Activated CD4-positive, alpha-beta T cell treated with anti-CD3 and anti-CD28 coated beads for 1 hour (primary cell): Measurements from ENCODE around the gene ATP2C1.
"Not testable (repeated sequence)": the region's sequence is repeated elsewhere in the genome, so short reads cannot be mapped to it uniquely, and the experiment has no call there.

Experiments used
- DNase-seq: peaks from one replicate; pipeline ENCODE4 v3.0.0-alpha.2; 2020

ATP2C1 gene

DNA sequence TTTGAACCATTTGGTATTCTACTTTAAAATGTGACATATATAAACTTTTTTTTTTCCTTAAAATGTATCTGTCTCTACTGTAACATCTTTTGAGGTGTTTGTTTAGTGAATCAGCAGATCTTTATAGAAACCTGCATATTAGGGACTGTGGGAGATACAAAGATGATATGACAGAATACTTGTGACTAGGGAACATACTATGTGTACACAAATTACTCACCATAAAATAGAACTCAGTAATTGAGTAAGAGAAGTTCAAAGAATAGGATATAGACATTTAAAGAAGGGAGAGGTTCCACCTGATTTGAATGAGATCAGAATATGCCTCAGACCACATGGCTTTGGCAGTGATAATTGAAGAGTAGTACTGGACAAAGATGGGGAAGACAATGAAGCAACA lies 47.9 kb downstream of the ATP2C1 start:
- no peak for DNase-seq

DNA sequence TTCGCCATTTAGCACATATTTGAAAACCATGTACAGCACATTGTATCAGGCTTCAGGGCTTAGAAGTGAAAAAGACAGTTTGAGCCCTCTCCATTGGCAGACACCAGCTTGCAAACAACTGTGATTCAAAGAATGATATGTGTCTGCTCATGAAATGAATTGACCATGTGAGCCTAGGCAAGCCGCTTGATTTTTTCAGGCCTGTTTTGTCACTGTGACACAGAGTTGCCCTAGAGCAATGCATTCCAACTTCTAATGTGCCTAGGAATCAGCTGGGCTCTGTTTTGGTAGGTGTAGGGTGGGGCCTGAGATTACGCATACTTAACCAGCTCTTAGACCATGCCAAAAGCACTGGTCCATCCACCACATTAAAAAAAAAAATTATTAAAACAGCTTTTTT lies 53.0 kb downstream of the ATP2C1 start:
- DNase-seq, result no peak

DNA sequence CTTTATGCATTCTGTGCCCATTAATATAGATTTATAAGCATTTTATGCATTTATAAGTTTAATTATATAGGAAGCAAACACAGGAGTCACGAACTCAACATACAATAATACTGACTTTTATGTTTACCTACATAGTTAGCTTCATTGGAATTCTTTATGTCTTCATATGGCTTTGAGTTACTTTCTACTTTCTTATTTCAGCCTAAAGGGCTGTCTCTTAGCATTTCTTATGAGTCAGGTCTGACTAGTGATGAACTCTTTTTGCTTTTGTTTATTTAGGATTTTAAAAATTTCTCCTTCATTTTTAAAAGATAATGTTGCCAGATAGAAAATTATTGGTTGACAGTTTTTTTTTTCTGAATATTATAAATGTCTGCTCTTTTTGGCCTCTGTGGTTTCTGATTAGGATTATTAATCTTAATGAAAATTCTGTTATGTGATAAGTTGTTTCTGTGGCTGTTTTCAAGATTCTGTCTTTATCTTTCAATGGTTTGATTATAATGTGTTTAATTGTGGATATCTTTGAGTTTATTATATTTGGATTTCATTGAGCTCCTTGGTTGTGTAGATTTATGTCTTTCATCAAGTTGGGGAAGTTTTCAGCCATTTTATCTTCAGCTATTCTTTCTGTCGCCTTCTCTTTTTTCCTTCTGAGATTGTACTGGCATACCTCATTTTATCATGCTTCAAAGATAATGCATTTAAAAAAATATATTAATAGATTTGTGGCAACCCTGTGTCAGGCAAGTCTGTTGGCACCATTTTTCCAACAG lies 54.3 kb downstream of the ATP2C1 start:
- no peak for DNase-seq

DNA sequence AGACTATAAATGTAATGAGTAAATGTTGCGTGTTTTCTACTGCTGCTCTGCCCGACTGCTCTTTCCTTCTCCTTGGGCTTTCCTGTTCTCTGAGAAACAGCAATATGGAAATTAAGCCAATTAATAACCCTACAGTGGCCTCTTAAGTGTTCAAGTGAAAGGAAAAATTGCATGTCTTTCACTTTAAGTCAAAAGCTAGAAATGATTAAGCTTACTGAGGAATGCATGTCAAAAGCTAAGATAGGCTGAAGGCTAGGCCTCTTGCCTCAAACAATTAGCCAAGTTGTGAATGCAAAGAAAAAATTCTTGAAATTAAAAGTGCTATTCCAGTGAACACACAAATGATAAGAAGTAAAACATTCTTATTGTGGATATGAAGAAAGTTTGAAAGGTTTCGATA lies 55.0 kb downstream of the ATP2C1 start:
- no peak for DNase-seq

DNA sequence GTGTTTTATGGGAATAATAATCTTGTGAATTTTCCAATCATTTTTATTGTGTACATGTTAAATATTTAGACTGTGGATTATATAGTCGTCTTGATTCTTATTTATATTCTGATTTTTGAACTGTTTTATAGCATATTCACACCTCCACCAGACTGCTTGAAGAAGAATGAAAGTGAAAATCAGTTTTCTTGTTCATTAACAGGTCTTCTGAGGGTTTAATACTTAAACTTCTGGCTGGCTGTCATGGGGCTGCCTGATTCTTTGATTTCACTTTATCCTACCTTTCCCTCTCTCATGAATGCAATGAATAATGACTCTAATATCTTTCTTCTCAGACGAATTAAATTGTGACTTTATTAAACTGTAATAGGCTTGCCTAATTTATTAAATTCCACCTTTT lies 56.2 kb downstream of the ATP2C1 start:
- no peak for DNase-seq

DNA sequence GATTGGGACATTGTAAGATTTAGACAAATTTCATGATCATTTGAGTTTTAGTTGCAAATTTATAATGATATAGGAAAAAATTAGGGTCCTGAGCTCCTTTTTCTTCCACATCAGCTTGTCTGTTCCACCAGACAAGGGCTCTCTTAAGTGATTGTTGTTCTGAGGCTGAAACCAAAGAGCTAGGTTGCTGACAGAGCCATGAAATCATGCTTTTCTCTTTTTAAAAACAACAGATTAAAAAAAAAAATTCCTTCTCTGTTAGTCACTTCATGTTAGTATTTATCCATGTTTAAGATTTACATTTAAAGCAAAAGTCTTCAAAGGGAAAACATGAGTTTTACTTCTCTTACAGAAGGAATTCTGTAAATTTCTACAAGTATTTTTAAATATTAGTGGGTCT lies 56.8 kb downstream of the ATP2C1 start:
- no peak for DNase-seq

DNA sequence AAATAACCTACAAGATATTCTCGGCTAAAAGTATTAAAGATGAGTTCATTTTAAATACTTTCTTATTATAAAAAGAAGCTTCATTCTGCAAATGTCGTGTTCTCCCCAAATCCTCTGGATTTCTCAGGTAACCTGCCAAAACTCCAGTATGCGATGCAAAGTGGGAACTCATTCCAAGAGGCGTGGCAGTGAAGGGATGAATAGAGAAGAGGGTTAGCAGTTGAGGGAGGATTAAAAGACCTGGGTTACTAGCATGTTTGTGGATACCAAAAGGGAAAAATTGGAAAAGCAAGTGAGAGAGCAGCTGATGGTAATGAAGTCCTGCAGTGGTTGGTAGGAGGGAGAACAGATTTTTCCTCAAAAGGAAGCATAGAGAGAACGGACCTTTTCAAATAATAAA lies 61.6 kb downstream of the ATP2C1 start:
- DNase-seq, result no peak

DNA sequence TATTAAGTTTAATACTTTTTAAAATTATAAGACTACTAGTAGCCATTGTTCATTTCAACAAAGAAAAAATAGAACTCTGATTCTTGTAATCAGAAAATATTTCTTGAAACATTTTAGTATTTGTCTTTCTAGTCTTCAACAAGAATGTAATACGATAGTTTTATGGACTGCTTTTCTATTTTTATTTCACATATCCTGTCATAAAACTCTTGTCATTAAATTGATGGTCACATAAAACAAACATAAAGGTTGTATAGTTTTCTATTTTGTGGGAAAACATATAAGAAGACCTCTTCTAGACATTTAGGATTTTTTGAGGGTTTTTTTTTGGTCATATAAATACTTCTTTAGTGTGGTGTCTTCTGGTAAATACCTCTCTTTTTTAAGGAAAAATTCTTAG lies 62.4 kb downstream of the ATP2C1 start:
- DNase-seq, result no peak

DNA sequence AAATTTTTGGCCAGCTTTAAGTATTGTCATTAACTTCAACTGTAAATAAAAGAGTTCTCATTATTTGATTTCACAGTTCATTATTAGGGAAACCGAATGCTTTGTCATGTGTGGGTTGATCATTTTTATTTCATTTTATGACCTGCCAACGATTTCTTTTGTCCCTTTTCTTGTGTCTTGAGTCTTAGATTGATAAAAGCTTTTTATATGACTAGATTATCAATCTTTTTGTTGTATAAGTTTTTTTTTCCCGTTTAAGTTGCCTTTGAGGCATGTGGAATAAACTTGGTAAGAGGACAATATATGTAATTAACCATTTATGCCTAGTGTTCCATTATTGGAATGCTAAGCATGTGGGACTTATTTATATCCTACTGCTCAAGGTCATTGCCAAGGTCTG lies 62.8 kb downstream of the ATP2C1 start:
- DNase-seq, result no peak

DNA sequence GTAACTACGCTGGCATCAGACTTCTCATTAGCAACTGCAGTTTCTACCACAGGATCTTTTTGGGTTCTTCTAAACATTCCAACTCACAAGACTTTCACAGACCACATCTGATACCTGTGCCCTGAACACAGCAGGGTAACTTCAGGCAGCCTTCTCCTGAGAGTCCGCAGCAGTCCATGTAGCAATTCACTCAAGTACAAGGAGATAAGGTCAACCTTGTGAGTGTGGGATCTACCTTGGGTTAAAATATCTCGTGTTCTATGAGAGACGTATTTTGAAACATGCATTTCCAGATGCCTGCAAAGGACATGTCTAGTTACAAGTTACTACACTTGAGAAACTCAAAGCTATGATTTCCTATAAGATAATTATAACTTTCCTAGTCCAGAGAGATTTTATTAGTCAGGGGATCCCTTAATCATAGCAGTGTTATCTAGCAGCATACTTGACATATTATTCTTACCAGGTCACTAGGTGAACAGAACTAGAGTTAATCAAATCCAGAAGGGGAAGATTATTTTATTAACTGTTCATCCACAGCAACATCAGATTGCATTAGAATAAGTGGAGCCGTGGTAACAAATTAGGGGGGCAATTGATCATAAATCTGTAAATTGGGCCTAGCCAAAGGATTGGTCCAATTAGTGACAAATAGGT lies 66.4 kb downstream of the ATP2C1 start:
- no peak for DNase-seq

DNA sequence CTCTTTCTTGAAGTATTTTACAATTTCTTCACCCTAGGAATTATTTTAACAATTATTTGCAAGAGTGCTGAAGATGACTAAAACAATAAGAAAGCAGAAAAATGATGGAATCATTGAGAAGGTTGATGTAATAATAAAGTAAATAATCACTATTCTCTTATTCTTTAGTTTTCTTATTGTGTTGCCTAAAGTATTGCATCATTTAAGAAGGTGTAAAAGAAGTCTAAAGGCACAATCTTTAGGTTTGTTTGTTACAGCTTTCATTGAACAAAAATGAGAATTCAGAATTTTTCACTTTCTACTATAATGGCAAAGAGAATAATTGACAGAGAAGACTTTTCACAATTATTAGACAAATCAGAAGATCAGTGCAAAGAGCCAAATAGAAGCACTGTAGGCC lies 67.6 kb downstream of the ATP2C1 start:
- DNase-seq, result no peak

DNA sequence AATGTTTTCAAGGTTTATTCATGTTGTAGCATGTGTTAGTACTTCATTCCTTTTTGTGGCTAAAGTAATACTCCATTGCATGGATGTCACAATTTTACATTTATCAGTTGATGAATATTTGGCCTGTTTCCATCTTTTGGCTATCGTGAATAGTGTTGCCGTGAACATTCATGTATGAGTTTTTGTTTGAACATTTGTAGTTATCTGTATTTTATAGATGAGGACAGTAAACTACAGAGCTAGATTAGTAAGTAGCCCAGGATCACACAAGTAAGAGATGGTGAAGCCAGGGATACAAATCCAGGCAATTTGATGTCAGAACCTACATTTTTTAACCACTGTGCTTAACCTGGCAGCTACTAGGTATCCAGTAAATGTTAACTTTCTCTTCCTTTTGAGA lies 69.6 kb downstream of the ATP2C1 start:
- no peak for DNase-seq

DNA sequence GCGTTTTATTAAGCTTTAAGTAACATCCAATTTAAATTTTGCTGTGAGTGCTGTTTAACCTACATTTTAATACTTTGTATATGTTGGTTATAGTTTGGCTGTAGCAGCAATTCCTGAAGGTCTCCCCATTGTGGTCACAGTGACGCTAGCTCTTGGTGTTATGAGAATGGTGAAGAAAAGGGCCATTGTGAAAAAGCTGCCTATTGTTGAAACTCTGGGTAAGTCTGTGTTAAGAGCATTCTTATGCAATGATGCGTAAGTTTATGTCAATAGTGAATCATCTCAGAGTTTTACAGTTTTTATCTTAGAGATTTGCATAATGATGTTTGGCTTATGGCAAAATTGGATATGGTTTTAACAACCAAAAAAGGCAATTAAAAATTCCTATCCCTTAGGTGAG lies 70.0 kb downstream of the ATP2C1 start:
- no peak for DNase-seq

DNA sequence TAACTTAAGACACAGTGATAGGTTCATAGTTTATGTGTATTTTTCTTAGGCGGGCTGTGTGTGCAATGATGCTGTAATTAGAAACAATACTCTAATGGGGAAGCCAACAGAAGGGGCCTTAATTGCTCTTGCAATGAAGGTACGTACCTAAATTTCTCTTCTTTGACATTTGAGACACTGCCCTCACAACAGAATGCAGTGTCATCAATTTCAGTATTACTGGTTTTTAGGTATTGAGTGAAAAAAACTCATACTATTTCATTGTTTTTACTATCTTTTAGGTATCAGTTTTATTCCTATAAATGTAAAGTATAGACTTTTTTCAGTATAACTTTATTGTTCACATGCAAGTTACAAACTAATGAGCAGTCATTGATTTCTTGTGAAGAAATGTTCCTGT lies 73.4 kb downstream of the ATP2C1 start:
- no peak for DNase-seq

DNA sequence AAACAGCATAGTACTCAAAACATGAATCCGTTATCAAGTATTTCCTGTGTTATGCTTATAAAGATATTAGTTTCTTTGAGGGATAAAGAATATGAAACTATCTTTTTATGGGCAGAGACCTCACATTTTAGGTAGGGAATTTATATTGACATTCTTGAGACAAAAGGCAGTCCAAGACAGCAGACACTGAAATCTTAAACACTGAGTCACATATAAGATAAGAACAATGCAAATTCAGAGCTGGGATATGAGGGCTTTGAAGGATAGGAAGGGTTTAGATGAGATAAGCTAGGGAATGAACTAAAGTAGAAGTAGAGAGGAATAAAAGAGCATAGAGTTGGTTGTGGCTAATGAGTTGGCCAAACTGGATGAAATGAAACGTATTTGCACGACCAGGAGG lies 74.3 kb downstream of the ATP2C1 start:
- no peak for DNase-seq

DNA sequence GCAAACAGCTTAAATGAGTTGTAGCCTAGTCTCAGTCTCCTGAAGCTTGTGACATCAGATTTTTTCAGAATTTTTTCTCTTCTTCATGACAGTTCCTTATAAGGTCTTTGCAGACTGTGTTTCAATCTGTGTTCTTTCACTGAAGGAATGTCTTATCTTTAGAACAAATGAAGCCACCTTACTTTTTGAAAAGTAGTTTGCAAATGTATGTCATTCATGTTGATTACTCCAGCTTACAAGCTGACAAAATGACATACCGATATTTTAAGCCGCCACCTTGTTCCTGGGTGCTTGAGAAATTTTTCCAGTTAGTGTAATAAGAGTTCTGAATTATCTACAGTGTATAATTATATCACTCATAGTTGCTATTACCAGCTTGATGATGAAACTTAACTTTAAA lies 75.7 kb downstream of the ATP2C1 start:
- no peak for DNase-seq

DNA sequence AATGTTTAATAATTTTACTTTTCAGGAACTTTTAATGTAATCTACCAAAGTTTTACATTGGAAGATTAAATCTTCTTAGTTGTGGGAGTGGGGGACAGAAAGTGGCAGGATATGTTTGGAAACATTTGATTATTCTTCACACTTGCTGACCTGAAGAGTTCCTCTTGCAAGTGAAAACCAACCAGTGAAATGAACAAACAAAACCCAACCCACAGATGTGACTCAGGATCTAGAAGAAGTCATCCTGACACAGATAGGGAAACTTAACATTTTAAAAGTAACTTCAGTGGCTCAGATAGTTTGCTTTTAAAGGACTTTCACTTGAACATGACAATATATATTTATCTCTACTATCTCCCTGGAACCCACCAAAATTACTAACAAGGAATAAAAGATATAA lies 77.3 kb downstream of the ATP2C1 start:
- DNase-seq, result no peak

DNA sequence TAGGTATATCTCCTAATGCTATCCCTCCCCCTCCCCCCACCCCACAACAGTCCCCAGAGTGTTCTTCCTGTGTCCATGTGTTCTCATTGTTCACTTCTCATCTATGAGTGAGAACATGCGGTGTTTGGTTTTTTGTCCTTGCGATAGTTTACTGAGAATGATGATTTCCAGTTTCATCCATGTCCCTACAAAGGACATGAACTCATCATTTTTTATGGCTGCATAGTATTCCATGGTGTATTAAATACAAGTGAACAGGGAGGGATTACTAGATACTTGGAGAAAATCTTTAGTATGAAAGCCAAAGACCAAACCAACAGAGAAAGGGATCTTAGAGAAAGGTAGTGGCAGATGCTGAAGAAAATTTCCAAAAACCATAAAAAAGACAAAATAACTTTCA lies 78.7 kb downstream of the ATP2C1 start:
- not testable (repeated sequence) for DNase-seq

DNA sequence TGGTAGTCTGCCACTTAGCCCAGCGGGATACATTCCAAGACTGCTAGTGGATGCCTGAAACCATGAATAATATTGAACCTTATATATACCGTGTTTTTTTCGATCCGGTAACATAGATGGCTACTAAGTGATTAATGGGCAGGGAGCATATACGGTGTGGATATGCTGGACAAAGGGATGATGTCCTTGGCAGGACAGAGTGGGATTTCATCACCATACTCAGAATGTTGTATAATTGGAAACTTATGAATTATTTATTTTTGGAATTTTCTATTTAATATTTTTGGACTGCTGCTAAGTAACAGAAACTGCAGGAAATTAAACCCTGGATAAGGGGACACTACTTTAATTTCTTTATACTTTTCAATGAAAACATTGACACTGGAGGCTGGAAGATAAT lies 79.5 kb downstream of the ATP2C1 start:
- DNase-seq, result no peak

DNA sequence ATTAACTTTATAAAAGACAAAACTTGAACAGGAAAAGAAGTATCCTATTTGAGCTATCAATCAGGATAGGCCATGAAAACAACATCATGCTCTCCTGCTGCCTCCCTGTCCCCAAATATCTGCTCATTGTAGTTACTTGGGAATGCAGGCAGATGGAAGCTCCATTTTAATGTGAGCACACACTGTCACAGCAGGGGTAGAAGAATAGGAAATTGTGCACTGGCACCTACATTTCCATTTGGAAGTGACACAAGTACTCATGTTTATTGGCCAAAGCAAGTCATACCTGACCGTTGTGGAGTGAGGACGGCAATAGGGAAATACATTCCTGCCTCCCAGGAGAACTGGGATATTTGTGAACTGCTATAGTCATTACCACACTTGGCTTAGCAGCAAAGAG lies 80.3 kb downstream of the ATP2C1 start:
- DNase-seq, result no peak

DNA sequence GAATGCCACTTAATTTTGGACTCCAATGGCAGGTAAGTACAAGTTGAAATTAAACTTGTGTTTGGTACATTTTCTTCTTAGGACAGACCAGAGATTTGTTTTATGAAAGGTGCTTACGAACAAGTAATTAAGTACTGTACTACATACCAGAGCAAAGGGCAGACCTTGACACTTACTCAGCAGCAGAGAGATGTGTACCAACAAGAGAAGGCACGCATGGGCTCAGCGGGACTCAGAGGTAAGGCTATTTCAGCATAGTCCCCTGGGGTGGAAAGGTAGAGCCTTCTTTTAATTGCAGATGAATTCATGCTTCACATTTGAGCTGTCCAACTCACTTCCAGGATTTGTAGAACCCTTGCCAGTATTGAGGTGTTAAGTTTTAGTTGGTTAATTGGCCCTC lies 81.4 kb downstream of the ATP2C1 start:
- no peak for DNase-seq

DNA sequence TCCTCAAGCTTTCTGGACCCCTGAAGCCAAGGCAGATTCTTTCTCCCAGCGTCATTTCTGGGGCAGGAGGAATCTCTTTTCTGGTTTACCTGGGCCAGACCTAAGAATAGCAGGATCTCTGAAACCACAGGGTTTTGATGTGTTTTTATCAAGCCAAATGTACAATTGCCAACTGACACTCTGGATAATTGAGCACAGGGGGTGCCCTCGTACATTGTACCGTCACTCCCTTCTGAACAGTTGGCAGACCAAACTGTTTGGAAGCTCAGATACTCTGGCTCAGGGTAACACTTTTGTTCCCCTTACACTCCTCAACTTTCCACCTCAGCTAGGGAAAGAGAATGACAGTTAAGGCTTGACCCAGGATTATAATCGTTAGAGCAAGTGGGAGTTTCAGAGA lies 82.8 kb downstream of the ATP2C1 start:
- DNase-seq, result no peak

DNA sequence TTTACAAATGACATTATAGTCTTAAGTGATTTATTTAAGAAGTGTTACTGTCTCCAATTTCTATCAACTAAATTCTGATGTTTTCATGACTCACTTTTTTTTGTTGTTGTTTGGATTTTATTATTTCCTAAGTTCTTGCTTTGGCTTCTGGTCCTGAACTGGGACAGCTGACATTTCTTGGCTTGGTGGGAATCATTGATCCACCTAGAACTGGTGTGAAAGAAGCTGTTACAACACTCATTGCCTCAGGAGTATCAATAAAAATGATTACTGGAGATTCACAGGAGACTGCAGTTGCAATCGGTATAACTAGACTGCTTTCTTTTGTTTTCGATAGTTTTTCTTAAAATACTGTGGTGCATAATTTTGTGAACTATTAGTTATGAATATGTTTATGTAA lies 85.2 kb downstream of the ATP2C1 start:
- DNase-seq, result no peak

DNA sequence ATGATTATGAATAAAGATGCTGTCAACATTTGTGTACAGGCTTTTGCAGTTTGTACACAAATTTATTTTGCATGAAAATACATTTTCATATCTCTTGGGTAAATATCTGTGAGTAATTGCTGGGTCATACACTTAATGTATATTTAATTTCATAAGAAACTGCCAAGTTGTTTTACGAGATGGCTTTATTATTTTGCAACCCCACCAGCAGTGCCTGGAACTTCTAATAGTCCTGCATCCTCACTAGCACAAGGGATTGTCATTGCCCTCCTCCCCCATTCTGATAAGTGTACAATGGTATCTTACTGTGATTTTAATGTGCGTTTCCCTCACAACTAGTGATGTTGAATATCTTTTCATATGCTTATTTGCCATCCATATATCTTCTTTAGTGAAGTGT lies 87.6 kb downstream of the ATP2C1 start:
- DNase-seq, result no peak

DNA sequence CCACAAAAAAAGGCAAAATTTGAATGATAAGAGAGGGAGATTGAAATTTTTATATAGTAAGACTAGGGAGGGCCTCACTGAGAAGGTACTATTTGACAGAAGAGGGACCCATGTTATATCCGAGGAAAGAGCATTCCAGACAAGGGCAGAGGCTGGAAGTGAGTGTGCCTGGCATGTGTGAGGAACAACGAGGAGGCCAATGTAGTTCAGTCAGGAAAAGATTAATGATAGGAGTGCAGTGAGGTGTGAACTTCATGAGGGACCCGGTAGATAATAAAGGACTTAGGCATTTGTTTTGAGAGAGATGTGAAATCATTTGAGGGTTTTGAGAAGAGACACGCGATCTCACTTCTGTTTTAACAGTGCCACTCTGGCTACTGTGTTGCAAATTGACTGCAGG lies 96.4 kb downstream of the ATP2C1 start:
- DNase-seq, result no peak
